NCI-H2107 (cell line): ENCODE measurements around the gene DESI2.

Experiments
- DNase-seq: peaks from one replicate; lab custom pipeline; 2025; lab: John Stamatoyannopoulos, UW

Gene DESI2

DNA sequence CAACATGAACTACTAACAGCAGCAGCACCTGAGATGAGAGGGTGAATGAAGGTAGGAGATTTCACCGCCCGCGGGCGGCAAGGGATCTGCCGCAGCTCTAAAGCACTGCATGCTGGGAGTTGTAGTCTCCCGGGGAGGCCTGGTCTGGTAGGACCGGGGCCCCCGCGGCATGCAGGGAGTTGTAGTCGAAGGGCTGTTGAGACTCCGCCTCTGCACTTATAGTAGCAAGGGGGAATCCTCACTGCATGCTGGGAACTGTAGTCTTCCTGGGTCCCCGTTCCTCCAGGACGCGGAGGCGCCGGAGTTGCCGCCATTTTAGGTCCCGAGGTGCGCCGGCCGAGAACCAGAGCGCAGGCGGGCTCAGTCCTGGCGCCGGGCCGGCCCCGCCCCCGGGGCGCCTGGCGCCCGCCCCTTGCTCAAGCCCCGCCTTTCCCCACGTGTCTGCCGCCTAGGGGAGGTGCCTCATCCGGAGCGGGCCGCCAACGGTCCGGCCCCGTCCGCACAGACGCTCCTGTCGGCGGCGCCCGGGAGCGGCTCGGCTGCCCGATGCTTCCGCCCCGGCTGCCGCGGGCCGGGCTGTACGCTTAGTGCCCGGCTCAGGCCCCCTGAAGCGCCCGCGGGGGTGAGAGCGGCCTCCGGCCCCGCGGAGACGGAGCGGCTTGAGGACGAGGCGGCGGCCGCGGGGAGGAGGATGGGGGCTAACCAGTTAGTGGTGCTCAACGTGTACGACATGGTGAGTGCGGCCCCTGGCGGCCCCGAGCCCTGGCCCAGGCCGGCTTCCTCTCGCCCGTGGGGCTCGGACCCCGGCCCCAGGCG lies at the start of gene DESI2:
Gene DESI2 (plus strand): TSS at position 504 of the 816 bp plus-strand sequence. CDS start 188 bp downstream, at position 692.
- DNase-seq = peak; percentile 98

DNA sequence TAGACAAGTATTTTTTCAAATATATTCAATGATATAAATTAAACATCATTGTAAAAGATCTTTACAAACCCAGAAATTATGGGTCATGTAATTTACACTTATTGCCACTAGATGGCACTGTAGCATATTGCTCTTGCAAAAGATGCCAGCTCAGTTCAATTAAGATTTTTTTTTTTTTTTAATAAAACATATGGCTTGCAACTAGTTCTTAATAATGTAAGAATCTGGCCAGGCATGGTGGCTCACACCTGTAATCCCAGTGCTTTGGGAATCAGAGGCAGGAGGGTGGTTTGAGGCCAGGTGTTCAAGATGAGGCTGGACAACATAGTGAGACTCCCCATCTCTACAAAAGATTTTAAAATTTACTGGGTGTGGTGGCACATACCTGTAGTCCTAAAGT lies 49.4 kb upstream of the DESI2 start:
- DNase-seq = peak; percentile 42

DNA sequence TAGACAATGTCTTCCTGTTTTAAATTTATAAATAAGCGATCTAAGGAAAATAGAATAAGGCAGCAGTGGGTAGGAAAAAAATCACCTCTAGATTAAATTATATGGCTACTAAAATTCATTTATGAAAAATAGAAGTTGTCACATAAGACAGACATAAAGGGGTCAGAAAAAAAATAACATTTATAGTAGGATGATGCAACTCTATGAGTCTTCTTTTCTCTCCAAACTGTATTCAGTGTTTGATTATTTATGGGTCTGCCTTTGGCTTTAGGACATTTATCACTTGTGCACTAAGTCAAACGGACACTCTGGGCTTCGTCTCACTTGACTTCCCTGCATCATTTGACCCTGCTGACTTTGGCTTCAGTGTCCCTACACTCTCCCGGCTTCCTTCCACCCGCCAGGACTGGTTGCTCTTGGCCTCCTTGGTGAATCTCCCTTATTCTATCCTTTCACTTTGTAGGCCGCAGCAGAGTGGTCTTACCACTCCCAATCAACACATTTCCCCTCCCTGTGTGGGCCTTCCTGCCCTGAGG lies 47.0 kb upstream of the DESI2 start:
- DNase-seq = no peak

DNA sequence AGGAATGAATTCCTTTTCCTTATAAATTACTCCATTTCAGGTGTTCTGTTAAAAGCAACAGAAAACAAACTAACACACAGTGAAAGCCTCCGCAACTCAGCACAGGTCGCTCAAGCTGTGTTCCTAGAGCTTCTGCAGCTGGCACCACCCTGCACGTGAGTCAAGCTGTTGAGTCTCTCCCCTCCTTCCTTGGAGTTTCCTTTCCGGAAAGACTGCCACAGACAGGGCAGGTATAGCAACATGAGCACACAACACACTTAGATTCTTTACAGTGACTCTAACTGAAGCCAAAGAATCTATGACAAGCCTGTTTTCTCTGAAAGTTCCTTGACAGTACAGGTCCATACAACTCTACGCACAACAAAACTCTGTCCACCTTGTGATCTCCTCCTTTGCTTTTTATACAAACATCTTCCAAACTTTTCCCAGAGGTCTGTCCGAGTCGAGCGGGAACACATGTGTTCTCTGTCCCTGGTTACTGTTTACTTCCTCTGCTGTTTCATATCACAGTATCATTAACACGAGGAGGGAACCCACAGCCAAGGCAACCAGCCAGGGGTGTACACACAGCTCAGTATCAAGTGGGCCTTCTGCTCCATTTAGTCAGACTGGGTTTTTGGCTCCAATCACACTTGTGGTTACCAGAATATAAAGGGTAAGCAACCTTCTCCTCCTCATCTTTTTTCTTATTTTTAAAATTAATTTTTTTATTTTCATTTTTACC lies 38.7 kb upstream of the DESI2 start:
- no peak for DNase-seq

DNA sequence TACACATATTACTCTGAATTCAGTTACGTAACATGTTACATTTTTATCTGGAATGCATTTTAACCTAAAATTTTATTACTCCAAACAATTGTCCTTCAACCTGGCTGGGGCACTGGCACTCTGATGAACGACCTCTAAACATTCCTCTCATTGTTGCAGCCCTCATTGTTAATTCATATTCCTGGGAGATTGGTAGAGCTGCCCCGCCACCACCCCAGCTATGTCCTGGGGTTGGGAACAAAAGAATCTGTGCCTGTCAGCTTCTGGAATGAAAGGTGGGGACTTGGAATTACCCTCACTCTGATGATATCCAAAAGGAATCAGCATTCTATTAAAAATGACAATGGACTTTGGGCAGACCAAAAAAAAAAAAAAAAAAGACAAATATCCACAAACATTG lies 38.0 kb upstream of the DESI2 start:
- DNase-seq = no peak

DNA sequence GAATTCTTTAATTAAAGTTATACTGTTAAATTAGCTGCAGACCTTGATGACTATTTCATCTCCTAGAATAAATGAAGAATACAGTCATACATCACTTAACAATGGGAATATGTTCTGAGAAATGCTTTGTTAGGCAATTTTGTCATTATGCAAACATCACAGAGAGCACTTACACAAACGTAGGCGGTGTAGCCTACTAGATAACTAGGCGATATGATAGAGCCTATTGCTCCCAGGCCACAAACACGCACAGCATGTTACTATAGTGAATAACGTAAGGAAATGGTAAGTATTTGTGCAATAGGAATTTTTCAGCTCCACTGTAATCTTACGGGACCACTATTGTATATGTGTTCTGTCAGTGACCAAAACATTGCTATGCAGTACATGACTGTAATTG lies 37.6 kb upstream of the DESI2 start:
- DNase-seq = no peak

DNA sequence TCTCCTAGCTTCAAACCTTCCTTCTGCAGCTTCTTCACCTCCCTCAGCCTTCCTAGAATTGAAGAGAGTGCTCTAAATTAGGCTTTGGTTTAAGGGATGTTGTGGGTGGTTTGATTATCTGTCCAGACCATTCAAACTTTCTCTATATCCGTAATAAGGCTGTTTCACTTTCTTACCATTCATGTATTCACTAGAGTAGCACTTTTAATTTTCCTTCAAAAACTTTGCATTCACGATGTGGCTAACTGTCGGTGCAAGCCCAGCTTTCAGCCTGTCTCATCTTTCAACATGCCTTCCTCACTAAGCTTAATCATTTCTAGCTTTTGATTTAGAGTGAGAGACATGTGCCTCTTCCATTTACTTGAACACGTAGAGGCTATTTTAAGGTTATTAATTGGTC lies 26.2 kb upstream of the DESI2 start:
- DNase-seq = no peak

DNA sequence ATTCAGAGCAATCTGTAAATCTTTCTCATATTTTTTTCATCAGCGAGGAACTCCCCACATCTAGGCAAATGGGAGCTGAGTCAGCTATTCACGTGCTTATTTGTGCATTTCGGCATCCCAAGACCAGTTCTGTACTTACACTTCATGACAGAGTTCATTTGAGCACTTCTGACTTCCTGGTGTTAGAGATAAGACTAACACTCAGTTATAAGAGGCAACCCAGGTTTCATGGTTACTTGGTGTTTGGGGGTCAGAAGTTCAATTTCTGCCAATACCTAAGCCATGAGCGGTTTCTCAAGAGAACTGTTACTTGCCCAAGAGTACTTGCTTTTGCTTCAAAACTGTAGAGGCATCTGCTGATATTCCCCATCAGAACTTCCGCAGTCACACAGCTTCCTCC lies 24.1 kb upstream of the DESI2 start:
- DNase-seq = no peak

DNA sequence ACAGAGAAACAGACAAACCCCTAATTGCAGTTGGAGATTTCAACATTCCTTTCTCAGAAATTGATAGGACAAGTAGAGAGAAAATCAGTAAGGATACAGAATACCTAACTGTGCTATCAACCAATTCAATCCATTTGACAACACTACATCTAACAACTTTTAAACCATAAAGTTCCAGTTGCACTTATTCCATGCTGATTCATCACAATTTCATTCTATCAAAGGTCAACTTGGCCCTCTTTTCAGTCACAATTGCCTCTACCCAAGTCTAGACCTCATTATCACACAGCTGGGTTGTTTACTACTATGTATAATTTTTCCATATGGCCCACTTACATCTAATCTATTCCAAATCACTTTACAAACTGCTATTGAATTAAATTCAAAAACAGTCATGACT lies 19.8 kb upstream of the DESI2 start:
- DNase-seq = no peak

DNA sequence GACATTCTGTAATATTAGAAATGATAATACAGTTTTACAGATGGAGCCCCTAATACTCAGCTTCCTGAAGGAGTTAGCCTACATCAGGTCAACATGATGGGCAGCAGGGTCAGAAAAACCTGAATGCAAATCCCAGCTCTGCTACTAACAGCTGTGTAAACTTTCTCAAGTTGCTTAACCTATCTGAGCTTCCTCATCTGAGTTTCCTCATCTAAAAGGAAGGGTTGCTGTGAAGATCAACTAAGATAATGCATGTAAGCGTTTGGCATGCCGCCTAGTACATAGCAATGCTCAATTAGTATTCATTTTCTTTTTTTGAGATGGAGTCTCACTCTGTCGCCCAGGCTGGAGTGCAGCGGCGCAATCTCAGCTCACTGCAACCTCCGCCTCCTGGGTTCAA lies 18.4 kb upstream of the DESI2 start:
- DNase-seq = no peak

DNA sequence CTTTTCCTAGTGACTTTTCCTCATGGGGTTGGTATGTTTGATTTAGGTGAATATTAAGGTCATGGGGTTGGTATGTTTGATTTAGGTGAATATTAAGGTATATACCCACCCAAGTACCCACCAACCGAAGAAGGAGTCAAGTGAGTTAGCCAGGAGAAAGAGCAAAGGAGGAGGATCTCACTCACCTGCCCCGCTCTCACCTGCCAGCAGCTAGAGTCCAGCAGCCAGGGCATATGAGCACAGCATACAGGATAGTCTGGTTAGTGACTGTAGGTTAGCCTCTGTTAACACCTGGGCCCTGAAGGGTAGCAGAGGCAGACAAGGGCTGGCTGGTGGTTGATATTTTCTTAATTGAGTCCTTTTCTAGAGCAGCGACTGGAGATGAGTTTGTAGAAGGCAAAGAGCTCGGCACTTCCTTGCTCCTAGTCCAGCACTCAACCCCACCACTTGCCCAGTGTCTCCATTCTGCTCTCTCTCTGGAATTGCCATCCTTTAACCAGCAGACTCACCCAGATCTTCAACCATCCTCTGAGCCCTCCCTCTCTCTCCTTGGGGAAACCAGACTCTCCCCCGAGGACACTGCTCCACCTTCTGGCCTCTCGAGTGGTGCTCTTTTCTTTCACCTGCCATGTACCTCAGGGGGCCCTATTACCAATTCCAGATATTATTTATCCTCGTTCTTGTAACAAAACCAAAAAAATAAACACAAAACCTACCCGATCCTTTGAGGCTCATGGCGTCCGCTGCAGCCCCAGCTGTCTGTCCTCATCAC lies 16.3 kb upstream of the DESI2 start:
- DNase-seq = no peak

DNA sequence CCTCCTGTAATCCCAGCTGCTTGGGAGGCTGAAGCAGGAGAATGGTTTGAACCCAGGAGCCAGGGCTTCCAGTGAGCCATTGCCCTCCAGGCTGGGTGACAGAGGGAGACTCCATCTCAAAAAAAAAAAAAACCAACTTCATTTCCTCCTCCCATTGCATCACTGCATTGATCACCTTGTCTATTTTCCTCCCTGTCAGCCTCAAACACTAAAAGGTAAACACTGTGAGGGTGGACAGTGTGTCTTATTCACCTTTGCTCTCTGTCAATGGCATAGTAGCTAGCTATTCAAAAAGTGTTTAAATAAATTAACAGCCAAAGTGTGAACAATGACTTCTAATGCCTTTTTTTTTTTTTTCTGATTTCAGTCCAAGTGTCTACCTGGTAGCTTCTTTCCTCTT lies 13.4 kb upstream of the DESI2 start:
- DNase-seq = no peak

DNA sequence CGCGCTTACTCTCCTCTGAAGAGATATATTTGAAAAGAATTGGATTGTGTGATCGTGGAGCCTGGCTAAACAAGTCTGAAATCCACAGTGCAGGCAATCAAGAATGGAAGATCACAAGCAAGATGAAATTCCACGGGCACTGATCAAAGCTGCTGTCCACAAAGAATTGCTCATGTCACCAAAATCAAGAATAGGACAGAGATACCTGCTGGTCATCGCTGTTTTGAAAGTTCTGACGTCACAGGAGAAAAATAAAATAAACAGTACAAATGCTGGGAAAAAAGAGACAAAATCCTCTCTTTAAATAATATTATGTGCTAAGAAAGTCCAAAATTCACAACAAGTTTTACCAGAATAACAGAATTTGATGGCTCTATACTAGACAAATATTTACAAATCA lies 12.0 kb upstream of the DESI2 start:
- no peak for DNase-seq

DNA sequence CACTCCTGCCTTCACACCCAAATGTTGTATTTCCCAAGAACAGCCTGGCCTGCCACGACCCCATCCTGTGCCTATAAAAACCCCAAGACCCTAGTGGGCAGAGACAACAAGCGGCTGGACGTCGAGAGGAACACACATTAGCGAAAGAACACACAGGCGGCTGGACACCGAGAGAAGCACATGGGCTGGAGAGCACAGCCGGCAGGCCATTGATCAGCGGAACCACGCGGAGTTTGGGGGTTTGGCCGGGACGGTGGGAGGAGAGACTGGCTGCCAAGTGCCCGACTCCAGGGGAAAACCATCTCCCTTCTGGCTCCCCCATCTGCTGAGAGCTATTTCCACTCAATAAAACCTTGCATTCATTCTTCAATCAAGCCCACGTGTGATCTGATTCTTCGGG lies 10.4 kb upstream of the DESI2 start:
- DNase-seq = no peak

DNA sequence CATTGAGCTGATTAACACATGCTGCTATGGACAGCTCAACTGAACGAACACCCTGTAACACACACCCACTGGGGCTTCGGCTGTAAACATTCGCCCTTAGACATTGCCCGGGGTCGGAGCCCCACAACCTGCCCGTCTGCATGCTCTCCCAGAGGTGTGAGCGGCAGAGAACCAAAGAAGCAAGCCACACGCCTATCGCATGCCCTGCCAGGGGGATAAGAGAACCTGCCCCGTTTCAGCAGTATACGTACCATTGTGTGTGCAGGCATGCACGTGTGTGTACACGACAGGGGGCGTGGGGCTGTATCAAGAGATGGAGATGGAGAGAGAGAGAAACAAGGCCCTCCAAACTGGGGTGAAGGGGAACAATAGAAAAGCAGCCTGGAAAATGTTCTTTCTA lies 9.9 kb upstream of the DESI2 start:
- no peak for DNase-seq

DNA sequence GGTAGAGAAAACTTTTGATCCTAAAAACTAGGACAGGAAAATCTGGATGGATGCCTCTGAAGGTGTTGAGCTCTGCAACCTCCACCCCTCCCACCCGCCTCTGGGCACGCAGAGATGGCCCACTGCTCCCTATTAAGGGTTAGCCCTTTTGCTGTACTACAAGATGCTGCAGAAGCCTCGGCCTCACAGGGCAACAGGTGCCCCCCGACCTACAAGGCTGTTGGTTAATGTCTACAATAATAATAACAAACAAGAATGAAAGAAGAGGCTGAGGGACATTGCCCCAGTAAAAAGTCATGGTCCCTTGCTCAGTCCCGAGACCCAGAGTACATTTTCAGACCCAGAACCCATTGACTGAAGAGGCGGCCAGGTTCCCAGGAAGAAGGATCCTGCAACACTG lies 7.5 kb upstream of the DESI2 start:
- no peak for DNase-seq

DNA sequence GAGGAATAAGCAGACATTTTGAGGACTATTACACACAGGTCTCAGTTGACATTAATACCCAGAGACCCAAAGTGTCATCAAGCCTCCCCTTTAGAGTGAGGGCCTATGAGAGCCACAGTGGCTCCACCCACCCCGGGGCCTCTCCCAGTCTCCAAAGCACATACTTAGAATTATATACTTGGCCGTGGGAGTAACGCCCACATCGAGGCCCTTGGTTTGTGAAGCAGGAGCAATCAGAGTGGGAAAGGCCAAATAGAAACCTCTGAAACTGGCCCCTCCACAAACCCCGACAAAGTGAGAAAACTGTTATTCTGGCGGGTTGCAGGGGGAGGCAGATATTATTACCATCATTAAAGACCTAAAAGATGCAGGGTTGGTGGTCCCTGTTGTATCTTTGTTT lies 7.0 kb upstream of the DESI2 start:
- DNase-seq = no peak

DNA sequence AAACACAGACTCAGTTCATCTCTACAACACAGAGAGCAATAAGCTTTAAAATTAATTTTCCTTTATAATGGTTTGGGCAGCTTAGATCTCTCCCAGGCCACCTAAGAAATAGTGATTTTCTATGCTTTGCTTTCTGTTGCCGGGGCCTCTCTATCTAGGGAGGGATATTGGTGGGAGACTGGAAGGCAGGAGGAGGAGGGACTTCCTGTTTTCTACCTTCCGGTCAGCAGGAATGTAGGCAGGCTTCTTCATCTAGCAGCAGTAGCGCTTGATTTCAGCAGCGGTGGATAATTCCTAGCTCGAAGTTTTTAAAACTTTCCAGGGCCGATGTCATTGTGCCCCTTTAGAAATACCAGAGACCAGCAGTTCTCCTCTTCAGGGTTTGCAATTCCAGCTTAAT lies 5.1 kb upstream of the DESI2 start:
- DNase-seq = no peak

DNA sequence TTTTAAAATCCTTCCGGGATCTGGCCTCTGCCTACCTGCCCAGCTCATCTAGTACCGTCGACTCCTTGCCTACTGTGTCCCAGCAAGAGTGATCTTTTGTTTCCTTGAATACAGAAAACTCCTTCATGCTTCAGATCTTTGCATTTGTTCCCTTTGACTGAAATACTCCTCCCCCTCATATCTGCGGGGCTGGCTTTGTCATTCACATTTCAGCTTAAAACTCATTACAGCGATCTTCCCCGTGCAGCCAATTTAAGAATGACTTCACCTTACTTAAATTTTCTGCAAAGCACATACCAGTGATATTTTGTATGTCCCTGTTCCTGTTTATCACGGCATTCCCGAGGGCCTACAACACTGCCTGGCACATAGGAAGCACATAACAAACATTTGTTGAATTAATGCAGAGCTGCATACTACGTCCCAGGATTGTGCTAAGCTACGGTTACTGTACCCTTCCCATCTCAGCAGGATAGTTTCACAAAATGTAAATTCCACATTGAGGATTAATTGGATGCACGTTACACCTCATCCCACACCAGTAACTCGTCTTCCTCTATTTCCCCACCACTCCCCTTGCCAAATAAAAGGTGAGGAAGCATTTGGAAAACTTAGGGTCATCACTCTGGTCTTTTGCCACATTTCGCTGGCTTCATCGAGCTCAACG lies 837 bp upstream of the DESI2 start:
- DNase-seq = no peak

DNA sequence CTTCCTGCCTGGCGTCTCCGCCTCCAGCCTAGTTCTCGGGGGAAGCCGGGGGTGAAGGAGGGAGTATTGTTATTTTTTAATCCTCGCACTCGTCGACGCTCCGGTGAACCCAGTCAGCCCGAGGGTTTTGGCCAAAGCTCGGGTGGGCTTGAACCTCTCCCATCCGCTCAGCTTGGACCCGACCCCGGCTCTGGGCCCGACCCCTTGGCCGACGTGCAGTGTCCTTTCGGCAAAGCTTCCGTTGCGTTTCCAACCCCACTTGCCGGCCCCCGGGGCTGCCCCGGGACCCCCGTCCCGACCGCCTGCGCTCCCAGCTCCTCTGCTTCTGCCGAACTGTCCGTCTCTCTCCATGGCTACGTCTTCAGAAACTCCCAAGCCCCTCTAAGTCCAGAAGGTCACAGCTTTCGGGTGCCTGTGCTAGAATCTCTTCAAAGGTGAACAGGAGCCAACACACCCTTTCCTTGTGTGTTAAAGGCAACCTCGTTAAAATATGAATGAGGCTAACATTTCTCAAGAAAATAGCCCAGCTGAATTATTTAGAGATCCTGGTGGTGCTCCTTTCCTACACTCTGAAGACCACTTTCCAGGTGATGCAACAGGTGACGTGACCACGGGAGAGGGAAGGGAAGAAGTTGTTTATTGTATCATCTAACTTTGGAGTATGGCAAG lies 647 bp downstream of the DESI2 start:
- DNase-seq = no peak
